Measurements from ENCODE around the gene FAM83C.

- TF ChIP-seq EZH2 (IDR thresholded peaks at IDR 0.05; ENCODE audit: insufficient read depth, poor library complexity, severe bottlenecking) = no peak
- TF ChIP-seq EZH2phosphoT487 (IDR thresholded peaks at IDR 0.05; ENCODE audit: insufficient read depth, low read depth) = no peak
Observed at GRCh38 chr20:35264755-35265154, 27.5 kb downstream of the FAM83C start.

Measured in GM23248 (cell line).